Measurements from ENCODE around the gene LEP. TPM values are rescaled to one million over a fixed set of nuclear protein-coding genes. Genes with fewer than 3 reads are reported as not detected.

Gene LEP
- total and polyA plus RNA-seq, 9 of the 15 experiments (the other 6 are each of a cell fraction or from before 2014, with no cell fraction given): not detected

DNA sequence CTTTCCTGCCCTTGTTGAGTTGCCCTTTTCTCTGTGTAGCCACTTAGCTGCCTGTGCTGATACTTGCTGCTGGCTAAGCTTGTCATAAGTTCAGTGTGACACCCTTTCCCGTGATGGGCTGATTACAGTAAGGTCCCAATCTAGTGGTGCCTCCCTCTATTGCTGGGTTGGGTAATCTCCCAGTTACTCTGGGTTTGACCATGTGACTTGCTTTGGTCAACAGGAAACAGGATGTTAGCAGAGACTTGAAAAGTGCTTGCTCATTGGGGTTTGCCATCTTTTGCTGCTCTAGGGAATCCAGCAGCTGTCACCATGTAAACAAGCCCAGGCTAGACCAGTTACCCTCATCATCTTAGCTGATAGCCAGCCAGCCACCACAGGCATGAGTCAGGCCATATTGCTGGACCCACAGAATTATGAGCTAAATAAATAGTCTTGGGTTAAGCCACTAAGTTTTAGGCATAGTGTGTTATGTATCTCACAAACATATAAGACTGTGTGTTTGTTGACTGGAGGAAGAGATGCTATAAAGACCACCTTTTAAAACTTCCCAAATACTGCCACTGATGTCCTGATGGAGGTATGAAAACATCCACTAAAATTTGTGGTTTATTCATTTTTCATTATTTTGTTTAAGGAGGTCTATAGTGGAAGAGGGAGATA, 4.0 kb upstream of the LEP start (continued):
- TF ChIP-seq, protein P1, sequence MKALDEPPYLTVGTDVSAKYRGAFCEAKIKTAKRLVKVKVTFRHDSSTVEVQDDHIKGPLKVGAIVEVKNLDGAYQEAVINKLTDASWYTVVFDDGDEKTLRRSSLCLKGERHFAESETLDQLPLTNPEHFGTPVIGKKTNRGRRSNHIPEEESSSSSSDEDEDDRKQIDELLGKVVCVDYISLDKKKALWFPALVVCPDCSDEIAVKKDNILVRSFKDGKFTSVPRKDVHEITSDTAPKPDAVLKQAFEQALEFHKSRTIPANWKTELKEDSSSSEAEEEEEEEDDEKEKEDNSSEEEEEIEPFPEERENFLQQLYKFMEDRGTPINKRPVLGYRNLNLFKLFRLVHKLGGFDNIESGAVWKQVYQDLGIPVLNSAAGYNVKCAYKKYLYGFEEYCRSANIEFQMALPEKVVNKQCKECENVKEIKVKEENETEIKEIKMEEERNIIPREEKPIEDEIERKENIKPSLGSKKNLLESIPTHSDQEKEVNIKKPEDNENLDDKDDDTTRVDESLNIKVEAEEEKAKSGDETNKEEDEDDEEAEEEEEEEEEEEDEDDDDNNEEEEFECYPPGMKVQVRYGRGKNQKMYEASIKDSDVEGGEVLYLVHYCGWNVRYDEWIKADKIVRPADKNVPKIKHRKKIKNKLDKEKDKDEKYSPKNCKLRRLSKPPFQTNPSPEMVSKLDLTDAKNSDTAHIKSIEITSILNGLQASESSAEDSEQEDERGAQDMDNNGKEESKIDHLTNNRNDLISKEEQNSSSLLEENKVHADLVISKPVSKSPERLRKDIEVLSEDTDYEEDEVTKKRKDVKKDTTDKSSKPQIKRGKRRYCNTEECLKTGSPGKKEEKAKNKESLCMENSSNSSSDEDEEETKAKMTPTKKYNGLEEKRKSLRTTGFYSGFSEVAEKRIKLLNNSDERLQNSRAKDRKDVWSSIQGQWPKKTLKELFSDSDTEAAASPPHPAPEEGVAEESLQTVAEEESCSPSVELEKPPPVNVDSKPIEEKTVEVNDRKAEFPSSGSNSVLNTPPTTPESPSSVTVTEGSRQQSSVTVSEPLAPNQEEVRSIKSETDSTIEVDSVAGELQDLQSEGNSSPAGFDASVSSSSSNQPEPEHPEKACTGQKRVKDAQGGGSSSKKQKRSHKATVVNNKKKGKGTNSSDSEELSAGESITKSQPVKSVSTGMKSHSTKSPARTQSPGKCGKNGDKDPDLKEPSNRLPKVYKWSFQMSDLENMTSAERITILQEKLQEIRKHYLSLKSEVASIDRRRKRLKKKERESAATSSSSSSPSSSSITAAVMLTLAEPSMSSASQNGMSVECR (CRISPR knock-in tag; IDR thresholded peaks at IDR 0.05): no peak
- TF ChIP-seq PCBP2 (IDR thresholded peaks at IDR 0.05; ENCODE audit: low read depth, low read length, poor library complexity, severe bottlenecking): no peak
- TF ChIP-seq, protein P2, sequence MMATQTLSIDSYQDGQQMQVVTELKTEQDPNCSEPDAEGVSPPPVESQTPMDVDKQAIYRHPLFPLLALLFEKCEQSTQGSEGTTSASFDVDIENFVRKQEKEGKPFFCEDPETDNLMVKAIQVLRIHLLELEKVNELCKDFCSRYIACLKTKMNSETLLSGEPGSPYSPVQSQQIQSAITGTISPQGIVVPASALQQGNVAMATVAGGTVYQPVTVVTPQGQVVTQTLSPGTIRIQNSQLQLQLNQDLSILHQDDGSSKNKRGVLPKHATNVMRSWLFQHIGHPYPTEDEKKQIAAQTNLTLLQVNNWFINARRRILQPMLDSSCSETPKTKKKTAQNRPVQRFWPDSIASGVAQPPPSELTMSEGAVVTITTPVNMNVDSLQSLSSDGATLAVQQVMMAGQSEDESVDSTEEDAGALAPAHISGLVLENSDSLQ (IDR thresholded peaks at IDR 0.05): peak; percentile 74
- no peak for TF ChIP-seq TCF7L2 (IDR thresholded peaks at IDR 0.05; ENCODE audit: low read depth, low read length)
- no peak for TF ChIP-seq FUS (optimal IDR thresholded peaks at IDR 0.05; ENCODE audit: low read depth, low read length)
- TF ChIP-seq, protein P3, sequence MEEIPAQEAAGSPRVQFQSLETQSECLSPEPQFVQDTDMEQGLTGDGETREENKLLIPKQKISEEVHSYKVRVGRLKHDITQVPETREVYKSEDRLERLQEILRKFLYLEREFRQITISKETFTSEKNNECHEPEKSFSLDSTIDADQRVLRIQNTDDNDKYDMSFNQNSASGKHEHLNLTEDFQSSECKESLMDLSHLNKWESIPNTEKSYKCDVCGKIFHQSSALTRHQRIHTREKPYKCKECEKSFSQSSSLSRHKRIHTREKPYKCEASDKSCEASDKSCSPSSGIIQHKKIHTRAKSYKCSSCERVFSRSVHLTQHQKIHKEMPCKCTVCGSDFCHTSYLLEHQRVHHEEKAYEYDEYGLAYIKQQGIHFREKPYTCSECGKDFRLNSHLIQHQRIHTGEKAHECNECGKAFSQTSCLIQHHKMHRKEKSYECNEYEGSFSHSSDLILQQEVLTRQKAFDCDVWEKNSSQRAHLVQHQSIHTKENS (CRISPR knock-in tag; IDR thresholded peaks at IDR 0.05): no peak
- no peak for TF ChIP-seq ASH1L (IDR thresholded peaks at IDR 0.05; ENCODE audit: borderline replicate concordance, low read depth, partially characterized antibody)
- peak; percentile 95 for TF ChIP-seq ZNF165 (CRISPR knock-in tag; IDR thresholded peaks at IDR 0.05; ENCODE audit: borderline replicate concordance)
- no peak for TF ChIP-seq ARNT (IDR thresholded peaks at IDR 0.05)
- TF ChIP-seq, protein P4, sequence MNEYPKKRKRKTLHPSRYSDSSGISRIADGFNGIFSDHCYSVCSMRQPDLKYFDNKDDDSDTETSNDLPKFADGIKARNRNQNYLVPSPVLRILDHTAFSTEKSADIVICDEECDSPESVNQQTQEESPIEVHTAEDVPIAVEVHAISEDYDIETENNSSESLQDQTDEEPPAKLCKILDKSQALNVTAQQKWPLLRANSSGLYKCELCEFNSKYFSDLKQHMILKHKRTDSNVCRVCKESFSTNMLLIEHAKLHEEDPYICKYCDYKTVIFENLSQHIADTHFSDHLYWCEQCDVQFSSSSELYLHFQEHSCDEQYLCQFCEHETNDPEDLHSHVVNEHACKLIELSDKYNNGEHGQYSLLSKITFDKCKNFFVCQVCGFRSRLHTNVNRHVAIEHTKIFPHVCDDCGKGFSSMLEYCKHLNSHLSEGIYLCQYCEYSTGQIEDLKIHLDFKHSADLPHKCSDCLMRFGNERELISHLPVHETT (CRISPR knock-in tag; conservative IDR thresholded peaks at IDR 0.05 in 1 of 2, IDR thresholded peaks at IDR 0.05 in 1 of 2): peak in 1 of 2 experiments; percentile 98; a peak in 2 of 4 replicates
- peak; percentile 85 for TF ChIP-seq FOSL1 (tag; conservative IDR thresholded peaks at IDR 0.05)
- TF ChIP-seq CREM (IDR thresholded peaks at IDR 0.05; ENCODE audit: low read depth): no peak
- peak; percentile 24 for TF ChIP-seq PML (IDR thresholded peaks at IDR 0.05; ENCODE audit: low read length)
- no peak for TF ChIP-seq NFRKB (IDR thresholded peaks at IDR 0.05; ENCODE audit: low read depth)
- TF ChIP-seq CREB1 (IDR thresholded peaks at IDR 0.05): no peak
- TF ChIP-seq CREB1 (CRISPR knock-in tag; IDR thresholded peaks at IDR 0.05): no peak
- TF ChIP-seq PHTF2 (CRISPR knock-in tag; IDR thresholded peaks at IDR 0.05): no peak
- no peak for TF ChIP-seq RFX7 (CRISPR knock-in tag; IDR thresholded peaks at IDR 0.05)
- TF ChIP-seq ZNF253 (CRISPR knock-in tag; conservative IDR thresholded peaks at IDR 0.05): no peak
- TF ChIP-seq ARID2 (IDR thresholded peaks at IDR 0.05): no peak
- no peak for TF ChIP-seq ZNF384 (IDR thresholded peaks at IDR 0.05; ENCODE audit: low read depth, low read length)
